Left hindlimb (tissue), 1 donor: ENCODE results near the gene WDPCP.
"Not testable (repeated sequence)": the region's sequence is repeated elsewhere in the genome, so short reads cannot be mapped to it uniquely, and the experiment has no call there.

Source experiments
- DNase-seq: peaks from one replicate; pipeline ENCODE4 v3.0.0-alpha.2; 2018

The WDPCP gene

GRCh38 chr2:63218800-63219526, 369.3 kb downstream of the WDPCP start:
- no peak for DNase-seq

GRCh38 chr2:63195310-63195709, 393.0 kb downstream of the WDPCP start:
- no peak for DNase-seq

GRCh38 chr2:63194175-63194574, 394.1 kb downstream of the WDPCP start:
- DNase-seq, result no peak

- no peak for DNase-seq
Measured at GRCh38 chr2:63192889-63193774, 395.1 kb downstream of the WDPCP start.

- no peak for DNase-seq
Measured at GRCh38 chr2:63192169-63192888, 395.9 kb downstream of the WDPCP start.

- no peak for DNase-seq
Measured at GRCh38 chr2:63189026-63189425, 399.3 kb downstream of the WDPCP start.

- DNase-seq, result no peak
Measured at GRCh38 chr2:63186331-63186730, 401.9 kb downstream of the WDPCP start.

GRCh38 chr2:63163161-63163820, 425.0 kb downstream of the WDPCP start:
- no peak for DNase-seq

GRCh38 chr2:63159262-63159661, 429.0 kb downstream of the WDPCP start:
- no peak for DNase-seq

- DNase-seq, result not testable (repeated sequence)
Measured at GRCh38 chr2:63136683-63137082, 451.6 kb downstream of the WDPCP start.

GRCh38 chr2:63132020-63132419, 456.3 kb downstream of the WDPCP start:
- no peak for DNase-seq

- DNase-seq, result no peak
Measured at GRCh38 chr2:63131196-63131595, 457.1 kb downstream of the WDPCP start.

- no peak for DNase-seq
Measured at GRCh38 chr2:63127594-63127993, 460.7 kb downstream of the WDPCP start.

GRCh38 chr2:63124850-63125249, 463.4 kb downstream of the WDPCP start:
- DNase-seq, result no peak

GRCh38 chr2:63124218-63124617, 464.1 kb downstream of the WDPCP start:
- DNase-seq, result no peak

- no peak for DNase-seq
Measured at GRCh38 chr2:63122921-63123320, 465.4 kb downstream of the WDPCP start.

GRCh38 chr2:63121055-63121834, 467.0 kb downstream of the WDPCP start:
- no peak for DNase-seq

GRCh38 chr2:63118821-63119220, 469.5 kb downstream of the WDPCP start:
- no peak for DNase-seq

GRCh38 chr2:63104482-63104881, 483.8 kb downstream of the WDPCP start:
- no peak for DNase-seq

- no peak for DNase-seq
Measured at GRCh38 chr2:63101954-63102353, 486.3 kb downstream of the WDPCP start.

GRCh38 chr2:63099032-63099431, 489.2 kb downstream of the WDPCP start:
- DNase-seq, result no peak

GRCh38 chr2:63096491-63096890, 491.8 kb downstream of the WDPCP start:
- DNase-seq, result no peak
